H9 (cell line): ENCODE measurements around the gene MBNL1. TPM values are rescaled to one million over a fixed set of nuclear protein-coding genes. Genes with fewer than 3 reads are reported as not detected.

ENCODE experiments used
- DNase-seq: peaks from one replicate; pipeline ENCODE4 v3.0.0-alpha.2; 2017
- H2AFZ ChIP-seq: one replicate; pipeline ENCODE4 v1.6.1; 2013; ENCODE audit warnings: mild to moderate bottlenecking, low read length, control low read depth, moderate library complexity
- H2AK5ac ChIP-seq: 2 replicates; pipeline ENCODE4 v1.6.1; 2013; ENCODE audit warnings: low read length, control low read depth, mixed read lengths; ENCODE audit not compliant: insufficient read length
- H2BK120ac ChIP-seq: one replicate; pipeline ENCODE4 v1.6.1; 2013; ENCODE audit warnings: low read depth, mild to moderate bottlenecking, low read length, control low read depth, inconsistent platforms; ENCODE audit not compliant: poor library complexity, severe bottlenecking
- H2BK12ac ChIP-seq: 2 replicates; pipeline ENCODE4 v1.6.1; 2013; ENCODE audit warnings: low read length, control low read depth, mixed read lengths, low read depth; ENCODE audit not compliant: insufficient read length
- H2BK15ac ChIP-seq: 2 replicates; pipeline ENCODE4 v1.6.1; 2013; ENCODE audit warnings: low read depth, low read length, control low read depth
- H2BK20ac ChIP-seq: one replicate; pipeline ENCODE4 v1.6.1; 2013; ENCODE audit warnings: low read depth, mild to moderate bottlenecking, low read length, control low read depth, inconsistent platforms; ENCODE audit not compliant: poor library complexity, severe bottlenecking
- H2BK5ac ChIP-seq: 2 replicates; pipeline ENCODE4 v1.6.1; 2013; ENCODE audit warnings: low read length, control low read depth, mixed read lengths; ENCODE audit not compliant: insufficient read length
- H3K14ac ChIP-seq: 2 replicates; pipeline ENCODE4 v1.6.1; 2013; ENCODE audit warnings: low read length, control low read depth; ENCODE audit not compliant: insufficient read depth
- H3K18ac ChIP-seq: 2 replicates; pipeline ENCODE4 v1.6.1; 2013; ENCODE audit warnings: low read depth, mild to moderate bottlenecking, mixed read lengths, low read length, control low read depth; ENCODE audit not compliant: insufficient read length
- H3K23ac ChIP-seq: 2 replicates; pipeline ENCODE4 v1.6.1; 2013; ENCODE audit warnings: low read length, control low read depth, mixed read lengths, low read depth; ENCODE audit not compliant: insufficient read length
- H3K23me2 ChIP-seq: 2 replicates; pipeline ENCODE4 v1.6.1; 2013; ENCODE audit warnings: low read depth, mild to moderate bottlenecking, mixed read lengths, low read length, control low read depth; ENCODE audit not compliant: insufficient read length, poor library complexity, severe bottlenecking
- H3K27ac ChIP-seq: 2 replicates; pipeline ENCODE4 v1.5.1; 2013; ENCODE audit warnings: low read length, control low read depth, mixed read lengths, low read depth; ENCODE audit not compliant: insufficient read length
- H3K27me3 ChIP-seq: 2 replicates; pipeline ENCODE4 v1.6.1; 2013; ENCODE audit warnings: low read length, control low read depth, inconsistent platforms; ENCODE audit not compliant: insufficient read depth
- H3K4ac ChIP-seq: 2 replicates; pipeline ENCODE4 v1.6.1; 2013; ENCODE audit warnings: low read depth, mild to moderate bottlenecking, control low read depth, inconsistent platforms, low read length, moderate library complexity
- H3K4me1 ChIP-seq: 2 replicates; pipeline ENCODE4 v1.6.1; 2013; ENCODE audit warnings: low read length, control low read depth, inconsistent platforms; ENCODE audit not compliant: insufficient read depth
- H3K4me2 ChIP-seq: 2 replicates; pipeline ENCODE4 v1.6.1; 2013; ENCODE audit warnings: low read length, control low read depth, mixed read lengths; ENCODE audit not compliant: insufficient read length, insufficient read depth
- H3K56ac ChIP-seq: 2 replicates; pipeline ENCODE4 v1.6.1; 2013; ENCODE audit warnings: low read depth, mild to moderate bottlenecking, mixed read lengths, low read length, control low read depth; ENCODE audit not compliant: insufficient read length
- H3K79me1 ChIP-seq: 2 replicates; pipeline ENCODE4 v1.6.1; 2013; ENCODE audit warnings: low read depth, mild to moderate bottlenecking, moderate library complexity, low read length, control low read depth, inconsistent platforms; ENCODE audit not compliant: insufficient read depth, poor library complexity, severe bottlenecking
- H3K79me2 ChIP-seq: 2 replicates; pipeline ENCODE4 v1.6.1; 2013; ENCODE audit warnings: low read length, control low read depth, inconsistent platforms; ENCODE audit not compliant: insufficient read depth
- H3K9ac ChIP-seq: 2 replicates; pipeline ENCODE4 v1.6.1; 2013; ENCODE audit warnings: low read length, control low read depth, mixed read lengths; ENCODE audit not compliant: insufficient read length; ENCODE audit errors: extremely low read depth
- H3K9me3 ChIP-seq: one replicate; pipeline ENCODE4 v1.6.1; 2013; ENCODE audit warnings: low read depth, low read length, inconsistent platforms; ENCODE audit not compliant: control insufficient read depth
- H3T11ph ChIP-seq: one replicate; pipeline ENCODE4 v1.6.1; 2013; ENCODE audit warnings: mild to moderate bottlenecking, low read length, control low read depth, inconsistent platforms
- H4K20me1 ChIP-seq: one replicate; pipeline ENCODE4 v1.6.1; 2013; ENCODE audit not compliant: control insufficient read depth, insufficient read length, insufficient read depth
- H4K5ac ChIP-seq: 2 replicates; pipeline ENCODE4 v1.6.1; 2013; ENCODE audit warnings: low read depth, mild to moderate bottlenecking, mixed read lengths, low read length, control low read depth; ENCODE audit not compliant: insufficient read length
- H4K8ac ChIP-seq: replicated peaks from 2 replicates; pipeline ENCODE4 v1.6.1; 2013; ENCODE audit warnings: low read length, control low read depth, mixed read lengths, low read depth; ENCODE audit not compliant: insufficient read length
- H4K91ac ChIP-seq: 2 replicates; pipeline ENCODE4 v1.6.1; 2013; ENCODE audit warnings: low read depth, mild to moderate bottlenecking, moderate library complexity, mixed read lengths, low read length, control low read depth; ENCODE audit not compliant: insufficient read length
- H3K27ac Mint-ChIP-seq, 3 experiments: 2 replicates in 2 of 3; 3 replicates in 1 of 3; pipeline ENCODE4 v1.8.0; 2020 to 2021; ENCODE audit warnings: mixed read lengths in 3 of 3, mild to moderate bottlenecking in 1 of 3, moderate library complexity in 1 of 3
- H3K27me3 Mint-ChIP-seq: 2 replicates; pipeline ENCODE4 v1.8.0; 2021; ENCODE audit warnings: low read depth, mild to moderate bottlenecking, moderate library complexity, mixed read lengths
- H3K36me3 Mint-ChIP-seq, 3 experiments: 2 replicates in 2 of 3; 3 replicates in 1 of 3; pipeline ENCODE4 v1.8.0; 2020 to 2021; ENCODE audit warnings: low read depth in 3 of 3, mixed read lengths in 3 of 3; ENCODE audit not compliant: insufficient read depth in 1 of 3
- H3K4me1 Mint-ChIP-seq, 2 experiments: 2 replicates each; pipeline ENCODE4 v1.8.0; 2020; ENCODE audit warnings: mixed read lengths in 2 of 2
- H3K4me3 Mint-ChIP-seq, 2 experiments: 2 replicates in 1 of 2; 3 replicates in 1 of 2; pipeline ENCODE4 v1.8.0; 2020 to 2021; ENCODE audit warnings: mild to moderate bottlenecking in 2 of 2, mixed read lengths in 2 of 2, moderate library complexity in 1 of 2
- H3K9me3 Mint-ChIP-seq, 2 experiments: 2 replicates in 1 of 2; 3 replicates in 1 of 2; pipeline ENCODE4 v1.8.0; 2020; ENCODE audit warnings: mild to moderate bottlenecking in 2 of 2, mixed read lengths in 2 of 2, moderate library complexity in 1 of 2
- WGBS: extraction: QIAGEN DNeasy Blood & Tissue Kit; methylation state at CpG from one replicate; pipeline ENCODE4 v1.1.7; 2013; ENCODE audit warnings: missing lambda C conversion rate, low lambda C conversion rate, mixed read lengths; ENCODE audit not compliant: insufficient read length; ENCODE audit errors: extremely low coverage; 5-methylcytosine and 5-hydroxymethylcytosine counted together
- total RNA-seq: library from RNA; stranded (reverse); gene quantifications from 2 replicates; pipeline ENCODE4 v1.2.1, GENCODE V29; 2021
- TF ChIP-seq, protein P1 (sequence below): fragments of 200-600 bp; sonication (generic); conservative IDR thresholded peaks from 3 replicates; pipeline ENCODE4 v1.8.0; 2021; ENCODE audit warnings: antibody characterized with exemption, mild to moderate bottlenecking

MBNL1 gene
- total RNA-seq, 1 experiment from 2014 or later, result 14.9 TPM

DNA sequence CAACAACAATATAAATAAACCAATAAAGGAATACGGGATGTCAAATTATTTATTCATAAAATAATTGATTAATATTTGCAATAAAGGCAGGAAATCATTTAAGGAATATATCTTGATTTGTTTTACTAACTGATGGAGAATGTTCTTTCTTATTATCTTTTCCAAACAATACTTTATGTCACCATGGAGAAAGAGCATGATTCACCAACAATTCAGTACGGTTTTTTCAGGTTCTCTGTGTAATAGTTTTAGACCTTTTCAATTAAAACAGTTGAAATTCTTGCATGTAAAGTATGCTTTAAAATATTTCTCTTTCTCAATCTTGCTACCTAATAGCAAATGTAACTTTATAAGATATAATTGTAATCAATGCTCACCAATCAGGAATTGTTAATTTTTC, 41.7 kb upstream of the MBNL1 start:
- H3K4me1 Mint-ChIP-seq, result no peaks in the 10 kb centered on the region
- Histone ChIP-seq H2BK15ac (no peak overlapping the region), H3K56ac (no peak overlapping the region), H2AFZ (no peak overlapping the region), H3K27ac (no peak overlapping the region), H3K27me3 (no peaks in the 10 kb centered on the region), H3K4ac (no peak overlapping the region), H3K79me1 (no peaks in the 10 kb centered on the region), H4K20me1 (no peaks in the 10 kb centered on the region), H3K9me3 (no peaks in the 10 kb centered on the region), H2BK20ac (no peak overlapping the region), H4K8ac (no peak overlapping the region), H3K9ac (no peak overlapping the region), H4K91ac (no peak overlapping the region), H3K79me2 (no peaks in the 10 kb centered on the region), H3K23ac (no peak overlapping the region), H2BK5ac (no peak overlapping the region), H3K4me2 (no peak overlapping the region), H3K23me2 (no peaks in the 10 kb centered on the region), H4K5ac (no peak overlapping the region), H2AK5ac (no peak overlapping the region), H2BK120ac (no peak overlapping the region), H3K14ac (no peak overlapping the region), H3K4me1 (no peaks in the 10 kb centered on the region), H3K18ac (no peak overlapping the region), H2BK12ac (no peak overlapping the region), H3T11ph (no peak overlapping the region)
- no peaks in the 10 kb centered on the region for H3K9me3 Mint-ChIP-seq
- no peaks in the 10 kb centered on the region for H3K27me3 Mint-ChIP-seq
- H3K36me3 Mint-ChIP-seq, result no peaks in the 10 kb centered on the region
- H3K27ac Mint-ChIP-seq, result peak overlapping the region in 1 of 3 experiments; percentile 62; a peak in 1 of 7 replicates
- whole genome bisulfite sequencing, result no CpG with 5 or more reads among the region's 2 CpGs
- TF ChIP-seq, protein P1, sequence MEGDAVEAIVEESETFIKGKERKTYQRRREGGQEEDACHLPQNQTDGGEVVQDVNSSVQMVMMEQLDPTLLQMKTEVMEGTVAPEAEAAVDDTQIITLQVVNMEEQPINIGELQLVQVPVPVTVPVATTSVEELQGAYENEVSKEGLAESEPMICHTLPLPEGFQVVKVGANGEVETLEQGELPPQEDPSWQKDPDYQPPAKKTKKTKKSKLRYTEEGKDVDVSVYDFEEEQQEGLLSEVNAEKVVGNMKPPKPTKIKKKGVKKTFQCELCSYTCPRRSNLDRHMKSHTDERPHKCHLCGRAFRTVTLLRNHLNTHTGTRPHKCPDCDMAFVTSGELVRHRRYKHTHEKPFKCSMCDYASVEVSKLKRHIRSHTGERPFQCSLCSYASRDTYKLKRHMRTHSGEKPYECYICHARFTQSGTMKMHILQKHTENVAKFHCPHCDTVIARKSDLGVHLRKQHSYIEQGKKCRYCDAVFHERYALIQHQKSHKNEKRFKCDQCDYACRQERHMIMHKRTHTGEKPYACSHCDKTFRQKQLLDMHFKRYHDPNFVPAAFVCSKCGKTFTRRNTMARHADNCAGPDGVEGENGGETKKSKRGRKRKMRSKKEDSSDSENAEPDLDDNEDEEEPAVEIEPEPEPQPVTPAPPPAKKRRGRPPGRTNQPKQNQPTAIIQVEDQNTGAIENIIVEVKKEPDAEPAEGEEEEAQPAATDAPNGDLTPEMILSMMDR, result no peak
- no peak for DNase-seq
- no peak overlapping the region for H3K4me3 Mint-ChIP-seq
